GM23338 (cell line): ENCODE data around the gene CXCL10.
"Not testable (repeated sequence)": the region's sequence is repeated elsewhere in the genome, so short reads cannot be mapped to it uniquely, and the experiment has no call there.

Experiments used
- CREB1 ChIP-seq: fragments of 250-450 bp; sonication (Bioruptor Pico); IDR thresholded peaks from 2 replicates; pipeline ENCODE4 v1.5.0; 2020; ENCODE audit warnings: low read depth, mild to moderate bottlenecking, moderate library complexity
- CTCF ChIP-seq, 2 experiments: fragments of 200-600 bp in 1 of 2; sonication (generic) in 1 of 2; conservative IDR thresholded peaks; 2 replicates each; pipeline versions ENCODE4 v1.5.1 to v1.6.1; 2016 to 2017; ENCODE audit warnings: antibody characterized with exemption in 2 of 2, low read depth in 2 of 2, mild to moderate bottlenecking in 2 of 2, moderate library complexity in 1 of 2
- EZH2 ChIP-seq: fragments of 200-600 bp; sonication (generic); IDR thresholded peaks from one replicate; pipeline ENCODE4 v1.8.0; 2017; ENCODE audit warnings: antibody characterized with exemption, mild to moderate bottlenecking, low read depth; ENCODE audit not compliant: unreplicated experiment
- EZH2phosphoT487 ChIP-seq: fragments of 200-600 bp; sonication (generic); IDR thresholded peaks from one replicate; pipeline ENCODE4 v1.8.1; 2018; ENCODE audit warnings: antibody characterized with exemption; ENCODE audit not compliant: unreplicated experiment
- JUNB ChIP-seq: IDR thresholded peaks from one replicate; pipeline ENCODE4 v1.6.1; 2016; ENCODE audit warnings: antibody characterized with exemption; ENCODE audit not compliant: unreplicated experiment
- POLR2AphosphoS5 ChIP-seq: IDR thresholded peaks from 2 replicates; pipeline ENCODE4 v1.6.1; 2016; ENCODE audit warnings: antibody characterized with exemption, low read depth
- REST ChIP-seq: IDR thresholded peaks from one replicate; pipeline ENCODE4 v1.6.1; 2018; ENCODE audit warnings: antibody characterized with exemption; ENCODE audit not compliant: unreplicated experiment

- TF ChIP-seq CTCF (conservative IDR thresholded peaks at IDR 0.05; ENCODE audit: low read depth in 2 of 2); EZH2; POLR2AphosphoS5; EZH2phosphoT487; JUNB; REST; CREB1 (CRISPR knock-in tag): not testable (repeated sequence)
Measured at GRCh38 chr4:76044686-76045085, 21.4 kb upstream of the CXCL10 start.
